ENCODE measurements around the gene UBXN7. TPM values are rescaled to one million over a fixed set of nuclear protein-coding genes. Genes with fewer than 3 reads are reported as not detected.
"Not testable (repeated sequence)": the region's sequence is repeated elsewhere in the genome, so short reads cannot be mapped to it uniquely, and the experiment has no call there.

UBXN7 gene
- total RNA-seq, 2 donors from 2014 or later: 28.8 to 45.4 TPM

DNA sequence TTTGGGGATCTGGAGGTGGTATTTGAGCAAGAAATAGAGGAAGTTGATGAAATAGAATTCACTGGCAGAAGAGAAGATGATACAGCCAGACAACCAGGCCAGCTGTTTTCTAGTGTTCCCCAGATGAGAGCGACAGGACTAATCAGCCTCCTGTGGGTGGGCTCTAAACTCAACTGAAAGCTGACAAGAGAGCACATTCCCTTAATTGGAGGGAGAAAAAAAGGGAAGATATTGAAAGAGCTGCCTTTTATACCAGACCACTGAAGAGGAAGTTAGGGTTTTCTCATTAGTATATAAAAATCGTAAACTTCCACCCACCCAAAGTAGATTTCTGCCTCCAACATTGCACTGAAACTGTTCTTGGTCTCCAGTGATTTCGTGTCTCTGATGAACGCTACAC, 87.6 kb downstream of the UBXN7 start:
- intact Hi-C loops (cut with DNase I): no loop called here
- no peak overlapping the region for H3K27ac ChIP-seq

DNA sequence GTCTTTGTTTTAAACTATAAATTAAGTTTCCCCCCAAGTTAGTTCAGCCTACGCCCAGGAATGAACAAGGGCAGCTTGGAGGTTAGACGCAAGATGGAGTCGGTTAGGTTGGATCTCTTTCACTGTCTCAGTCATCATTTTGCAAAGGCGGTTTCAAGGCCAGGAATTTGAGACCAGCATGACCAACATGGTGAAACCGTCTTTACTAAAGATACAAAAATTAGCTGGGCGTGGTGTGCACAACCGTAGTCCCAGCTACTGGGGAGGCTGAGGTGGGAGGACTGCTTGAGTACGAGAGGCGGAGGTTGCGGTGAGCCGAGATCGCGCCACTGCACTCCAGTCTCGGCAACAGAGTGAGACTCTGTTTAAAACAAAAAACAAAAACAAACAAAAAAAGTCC, 88.3 kb downstream of the UBXN7 start:
- H3K36me3 ChIP-seq; H3K27me3 ChIP-seq; intact Hi-C loops (cut with DNase I); H3K9me3 ChIP-seq; H3K4me1 ChIP-seq; H3K27ac ChIP-seq; DNase-seq; H3K4me3 ChIP-seq; H3K9ac ChIP-seq (ENCODE audit: low read depth in 2 of 2, low read length in 2 of 2): not testable (repeated sequence)

More for the DNA sequence above, 87.6 kb downstream of the UBXN7 start:
- Histone ChIP-seq H3K27me3 (no peaks in the 10 kb centered on the region), H3K4me3 (no peak overlapping the region), H3K9ac (ENCODE audit: low read depth in 2 of 2, low read length in 2 of 2) (no peak overlapping the region), H3K9me3 (no peaks in the 10 kb centered on the region), H3K4me1 (no peaks in the 10 kb centered on the region), H3K36me3 (no peaks in the 10 kb centered on the region)
- DNase-seq: no peak
- TF ChIP-seq, protein P1, sequence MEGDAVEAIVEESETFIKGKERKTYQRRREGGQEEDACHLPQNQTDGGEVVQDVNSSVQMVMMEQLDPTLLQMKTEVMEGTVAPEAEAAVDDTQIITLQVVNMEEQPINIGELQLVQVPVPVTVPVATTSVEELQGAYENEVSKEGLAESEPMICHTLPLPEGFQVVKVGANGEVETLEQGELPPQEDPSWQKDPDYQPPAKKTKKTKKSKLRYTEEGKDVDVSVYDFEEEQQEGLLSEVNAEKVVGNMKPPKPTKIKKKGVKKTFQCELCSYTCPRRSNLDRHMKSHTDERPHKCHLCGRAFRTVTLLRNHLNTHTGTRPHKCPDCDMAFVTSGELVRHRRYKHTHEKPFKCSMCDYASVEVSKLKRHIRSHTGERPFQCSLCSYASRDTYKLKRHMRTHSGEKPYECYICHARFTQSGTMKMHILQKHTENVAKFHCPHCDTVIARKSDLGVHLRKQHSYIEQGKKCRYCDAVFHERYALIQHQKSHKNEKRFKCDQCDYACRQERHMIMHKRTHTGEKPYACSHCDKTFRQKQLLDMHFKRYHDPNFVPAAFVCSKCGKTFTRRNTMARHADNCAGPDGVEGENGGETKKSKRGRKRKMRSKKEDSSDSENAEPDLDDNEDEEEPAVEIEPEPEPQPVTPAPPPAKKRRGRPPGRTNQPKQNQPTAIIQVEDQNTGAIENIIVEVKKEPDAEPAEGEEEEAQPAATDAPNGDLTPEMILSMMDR (IDR thresholded peaks at IDR 0.05): no peak

DNA sequence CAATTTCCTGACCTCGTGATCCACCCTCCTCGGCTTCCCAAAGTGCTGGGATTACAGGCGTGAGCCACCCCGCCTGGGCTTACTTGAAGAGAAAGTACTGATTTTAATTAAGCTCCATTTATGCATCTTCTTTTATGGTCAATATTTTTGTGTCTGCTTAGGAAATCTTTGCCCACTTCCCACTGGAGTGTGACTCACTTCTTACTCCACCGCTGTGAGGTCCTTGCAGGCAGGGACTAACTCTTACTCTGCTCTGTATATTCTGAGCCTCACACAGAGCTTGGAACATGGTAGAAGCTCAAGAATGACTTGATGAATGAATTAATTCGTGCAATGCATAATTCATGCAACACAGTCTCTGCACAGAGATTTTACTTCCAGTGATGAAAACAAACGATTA, 91.1 kb downstream of the UBXN7 start:
- DNase-seq: no peak
- TF ChIP-seq, protein P1 (IDR thresholded peaks at IDR 0.05): no peak
- Histone ChIP-seq H3K27me3 (no peaks in the 10 kb centered on the region), H3K9me3 (no peaks in the 10 kb centered on the region), H3K27ac (no peak overlapping the region), H3K9ac (ENCODE audit: low read depth in 2 of 2, low read length in 2 of 2) (no peak overlapping the region), H3K4me3 (no peak overlapping the region), H3K4me1 (no peaks in the 10 kb centered on the region), H3K36me3 (no peaks in the 10 kb centered on the region)
- intact Hi-C loops (cut with DNase I): no loop called here

DNA sequence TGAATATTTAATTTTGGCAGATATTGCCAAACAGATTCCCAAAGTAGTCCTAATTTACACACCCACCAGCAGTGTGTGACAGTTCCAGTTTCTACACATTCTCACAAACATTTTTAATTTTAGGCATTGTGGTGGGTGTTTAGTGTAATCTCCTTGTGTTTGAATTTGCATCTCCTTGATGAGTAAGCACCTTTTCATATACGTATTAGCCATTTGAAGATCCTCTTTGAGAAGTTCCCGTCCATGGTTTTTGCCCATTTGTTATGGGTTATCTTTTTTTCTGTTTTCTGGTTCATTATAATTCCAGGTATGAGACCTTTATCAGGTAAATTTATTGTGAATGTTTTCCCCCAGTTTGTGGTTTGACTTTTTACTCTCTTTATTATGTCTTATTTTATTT, 91.8 kb downstream of the UBXN7 start:
- no peak overlapping the region for H3K9ac ChIP-seq (ENCODE audit: low read depth in 2 of 2, low read length in 2 of 2)

DNA sequence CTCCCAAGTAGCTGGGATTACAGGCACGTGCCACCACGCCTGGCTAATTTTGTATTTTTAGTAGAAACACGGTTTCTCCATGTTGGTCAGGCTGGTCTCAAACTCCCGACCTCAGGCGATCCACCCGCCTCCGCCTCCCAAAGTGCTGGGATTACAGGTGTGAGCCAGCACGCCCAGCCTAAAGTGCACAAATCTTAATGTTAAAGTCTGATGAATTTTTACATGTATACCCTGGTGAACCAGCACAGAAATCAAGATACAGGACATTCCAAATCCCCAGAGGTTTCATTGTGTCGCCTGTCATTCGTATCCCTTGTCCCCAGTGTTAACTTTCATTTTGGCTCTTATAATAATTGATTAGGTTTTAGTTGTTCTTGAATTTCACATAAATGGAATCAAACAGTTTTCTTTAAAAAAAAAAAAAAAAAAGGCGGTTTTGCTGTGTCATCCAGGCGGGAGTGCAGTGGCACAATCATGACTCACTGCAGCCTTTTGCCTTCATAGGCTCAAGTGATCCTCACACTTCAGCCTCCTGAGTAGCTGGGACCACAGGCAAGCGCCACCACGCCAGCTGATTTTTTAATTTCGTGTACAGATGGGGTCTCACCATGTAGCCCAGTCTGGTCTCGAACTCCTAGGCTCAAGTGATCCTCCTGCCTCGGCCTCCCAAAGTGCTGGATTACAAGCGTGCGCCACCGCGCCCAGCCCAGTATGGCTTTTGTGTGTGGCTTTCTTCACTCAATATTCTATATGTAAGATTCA, 92.6 kb downstream of the UBXN7 start:
- DNase-seq: no peak
- Histone ChIP-seq H3K4me1 (no peaks in the 10 kb centered on the region), H3K9me3 (no peaks in the 10 kb centered on the region), H3K36me3 (no peaks in the 10 kb centered on the region), H3K9ac (ENCODE audit: low read depth in 2 of 2, low read length in 2 of 2) (no peak overlapping the region), H3K27ac (no peak overlapping the region), H3K27me3 (no peaks in the 10 kb centered on the region), H3K4me3 (no peak overlapping the region)
- intact Hi-C loops (cut with DNase I): no loop called here
- TF ChIP-seq, protein P1 (IDR thresholded peaks at IDR 0.05): no peak

More for the DNA sequence above, 91.8 kb downstream of the UBXN7 start:
- TF ChIP-seq, protein P1 (IDR thresholded peaks at IDR 0.05): no peak
- Histone ChIP-seq H3K9me3 (no peaks in the 10 kb centered on the region), H3K36me3 (no peaks in the 10 kb centered on the region), H3K4me1 (no peaks in the 10 kb centered on the region), H3K27ac (no peak overlapping the region), H3K27me3 (no peaks in the 10 kb centered on the region), H3K4me3 (no peak overlapping the region)
- DNase-seq: no peak
- intact Hi-C loops (cut with DNase I): no loop called here

DNA sequence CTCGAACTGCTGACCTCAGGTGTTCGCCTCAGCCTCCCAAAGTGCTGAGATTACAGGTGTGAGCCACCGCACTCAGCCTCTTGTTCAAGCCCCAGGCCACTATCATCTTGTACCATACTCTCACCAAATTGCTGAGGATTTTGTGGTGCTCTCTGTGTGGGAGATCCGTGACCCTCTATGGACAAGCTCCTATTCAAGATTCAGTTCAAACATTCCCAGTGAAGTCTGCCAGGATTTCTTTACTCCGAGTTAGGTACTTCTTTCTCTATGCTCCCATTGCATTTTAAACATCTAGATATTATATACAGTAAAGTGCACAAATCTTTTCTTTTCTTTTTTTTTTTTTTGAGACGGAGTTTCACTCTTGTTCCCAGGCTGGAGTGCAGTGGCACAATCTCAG, 93.2 kb downstream of the UBXN7 start:
- no peaks in the 10 kb centered on the region for H3K4me1 ChIP-seq
- H3K4me3 ChIP-seq: no peak overlapping the region
- no peak overlapping the region for H3K27ac ChIP-seq
- intact Hi-C loops (cut with DNase I): no loop called here
- H3K9me3 ChIP-seq: no peaks in the 10 kb centered on the region
- no peak overlapping the region for H3K9ac ChIP-seq (ENCODE audit: low read depth in 2 of 2, low read length in 2 of 2)
- no peaks in the 10 kb centered on the region for H3K36me3 ChIP-seq
- no peak for DNase-seq
- TF ChIP-seq, protein P1 (IDR thresholded peaks at IDR 0.05): no peak
- no peaks in the 10 kb centered on the region for H3K27me3 ChIP-seq

Measured in colonic mucosa (tissue), 4 donors.